Adrenal gland (tissue), 5 donors: ENCODE results near the gene SUSD1.

Experiments
- POLR2A ChIP-seq, 2 donors: fragments of 450-650 bp; IDR thresholded peaks; one replicate each; pipeline ENCODE4 v1.6.1; 2017; ENCODE audit warnings: antibody characterized with exemption in 2 of 2, mild to moderate bottlenecking in 2 of 2, moderate library complexity in 1 of 2
- TF ChIP-seq, protein P1 (sequence below), 6 experiments: fragments of 450-650 bp in 4 of 6; fragments of 200-600 bp in 2 of 6; sonication (generic) in 1 of 6; IDR thresholded peaks; 1 replicate in 5 of 6; 2 replicates in 1 of 6; pipeline versions ENCODE4 v1.5.1 to v1.8.0; 2016 to 2021; ENCODE audit warnings: antibody characterized with exemption in 6 of 6, mild to moderate bottlenecking in 2 of 6, moderate library complexity in 1 of 6
- donor health status: DM: no; HTN: no; CAD: no.

DNA sequence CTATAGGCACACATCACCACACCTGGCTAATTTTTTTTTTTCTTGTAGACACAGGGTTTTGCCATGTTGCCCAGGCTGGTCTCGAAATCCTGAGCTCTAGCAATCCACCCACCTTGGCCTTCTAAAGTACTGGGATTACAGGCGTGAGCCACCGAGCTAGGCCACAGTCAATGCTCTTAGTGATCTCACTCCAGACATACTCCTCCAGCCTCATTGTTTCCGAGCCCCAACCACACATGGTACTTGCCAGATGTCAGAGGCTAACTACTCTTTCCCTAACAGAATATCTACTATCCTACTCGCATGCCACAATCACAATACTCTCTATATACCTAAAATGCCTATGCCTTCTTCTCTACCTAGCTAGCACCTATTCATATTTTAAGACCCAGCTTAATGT is 17.1 kb downstream of the SUSD1 start:
- TF ChIP-seq, protein P1, sequence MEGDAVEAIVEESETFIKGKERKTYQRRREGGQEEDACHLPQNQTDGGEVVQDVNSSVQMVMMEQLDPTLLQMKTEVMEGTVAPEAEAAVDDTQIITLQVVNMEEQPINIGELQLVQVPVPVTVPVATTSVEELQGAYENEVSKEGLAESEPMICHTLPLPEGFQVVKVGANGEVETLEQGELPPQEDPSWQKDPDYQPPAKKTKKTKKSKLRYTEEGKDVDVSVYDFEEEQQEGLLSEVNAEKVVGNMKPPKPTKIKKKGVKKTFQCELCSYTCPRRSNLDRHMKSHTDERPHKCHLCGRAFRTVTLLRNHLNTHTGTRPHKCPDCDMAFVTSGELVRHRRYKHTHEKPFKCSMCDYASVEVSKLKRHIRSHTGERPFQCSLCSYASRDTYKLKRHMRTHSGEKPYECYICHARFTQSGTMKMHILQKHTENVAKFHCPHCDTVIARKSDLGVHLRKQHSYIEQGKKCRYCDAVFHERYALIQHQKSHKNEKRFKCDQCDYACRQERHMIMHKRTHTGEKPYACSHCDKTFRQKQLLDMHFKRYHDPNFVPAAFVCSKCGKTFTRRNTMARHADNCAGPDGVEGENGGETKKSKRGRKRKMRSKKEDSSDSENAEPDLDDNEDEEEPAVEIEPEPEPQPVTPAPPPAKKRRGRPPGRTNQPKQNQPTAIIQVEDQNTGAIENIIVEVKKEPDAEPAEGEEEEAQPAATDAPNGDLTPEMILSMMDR (IDR thresholded peaks at IDR 0.05), result no peak
- TF ChIP-seq POLR2A (IDR thresholded peaks at IDR 0.05), result no peak
